GM12874 (cell line): Measurements from ENCODE around the gene MXD4.

ENCODE experiments used
- CTCF ChIP-seq: IDR thresholded peaks from 2 replicates; pipeline ENCODE4 v1.5.1; 2011; ENCODE audit warnings: low read depth, mild to moderate bottlenecking, control low read depth, low read length, moderate library complexity; ENCODE audit not compliant: insufficient read depth

Gene MXD4

GRCh38 chr4:2267320-2267811 is 5.5 kb upstream of the MXD4 start:
- no peak for TF ChIP-seq CTCF

- no peak for TF ChIP-seq CTCF
Observed at GRCh38 chr4:2266821-2267220, 4.9 kb upstream of the MXD4 start.

GRCh38 chr4:2266181-2266580 is 4.3 kb upstream of the MXD4 start:
- no peak for TF ChIP-seq CTCF

GRCh38 chr4:2265113-2266110 is 3.5 kb upstream of the MXD4 start:
- TF ChIP-seq CTCF, result no peak

GRCh38 chr4:2264481-2265041 is 2.7 kb upstream of the MXD4 start:
- no peak for TF ChIP-seq CTCF

GRCh38 chr4:2263926-2264321 is 2.0 kb upstream of the MXD4 start:
- TF ChIP-seq CTCF, result no peak

GRCh38 chr4:2262944-2263250 is 988 bp upstream of the MXD4 start:
- TF ChIP-seq CTCF, result no peak
